ENCODE measurements around the gene SERPINA9.
"Not testable (repeated sequence)": the region's sequence is repeated elsewhere in the genome, so short reads cannot be mapped to it uniquely, and the experiment has no call there.

GRCh38 chr14:94417497-94418205 lies 58.3 kb downstream of the SERPINA9 start:
- TF ChIP-seq CTCF (conservative IDR thresholded peaks at IDR 0.05); EZH2 (IDR thresholded peaks at IDR 0.05; ENCODE audit: low read depth): not testable (repeated sequence)

Data from PC-9 (cell line).